Urothelium cell line (cell line): ENCODE data around the gene MORN5.

Experiments
- DNase-seq: peaks from one replicate; pipeline ENCODE4 v3.0.0; 2011; ENCODE audit warnings: low spot score, mixed read lengths
- FAIRE-seq: peaks from 2 replicates; lab custom pipeline; 2011; peaks lifted over from hg19 to GRCh38; lab: Jason Lieb, UNC

MORN5 gene

GRCh38 chr9:122227575-122227900, 67.8 kb downstream of the MORN5 start:
- DNase-seq (no peak), FAIRE-seq (no peak)

- DNase-seq (no peak), FAIRE-seq (no peak)
Observed at GRCh38 chr9:122228191-122228567, 68.5 kb downstream of the MORN5 start.

GRCh38 chr9:122228568-122229484, 69.1 kb downstream of the MORN5 start, which contains the start of gene LHX6:
Gene LHX6, minus strand, starts transcription at chr9:122228957. Its CDS starts 217 bp downstream, at chr9:122228740.
- DNase-seq (peak; percentile 57), FAIRE-seq (no peak)

- no peak for FAIRE-seq
- DNase-seq = no peak
Observed at GRCh38 chr9:122229485-122229837, 69.8 kb downstream of the MORN5 start.

- no peak for DNase-seq
- FAIRE-seq = no peak
Observed at GRCh38 chr9:122232796-122233306, 73.1 kb downstream of the MORN5 start.

GRCh38 chr9:122234022-122234748, 74.5 kb downstream of the MORN5 start:
- DNase-seq (no peak), FAIRE-seq (no peak)

GRCh38 chr9:122236681-122237080, 77.0 kb downstream of the MORN5 start:
- no peak for FAIRE-seq
- no peak for DNase-seq

- no peak for FAIRE-seq
- no peak for DNase-seq
Observed at GRCh38 chr9:122239722-122240121, 80.0 kb downstream of the MORN5 start.

- no peak for FAIRE-seq
Observed at GRCh38 chr9:122244349-122244748, 84.6 kb downstream of the MORN5 start.

GRCh38 chr9:122246666-122247065, 87.0 kb downstream of the MORN5 start:
- no peak for DNase-seq
- FAIRE-seq = no peak

More at GRCh38 chr9:122244349-122244748, 84.6 kb downstream of the MORN5 start:
- DNase-seq = no peak

- FAIRE-seq = no peak
Observed at GRCh38 chr9:122248448-122248865, 88.7 kb downstream of the MORN5 start.

More at GRCh38 chr9:122248448-122248865, 88.7 kb downstream of the MORN5 start:
- DNase-seq = no peak
